Gastrocnemius medialis (tissue), 4 donors: ENCODE data around the gene ADCY7.

Experiments used
- POLR2A ChIP-seq, 2 donors: fragments of 450-650 bp; IDR thresholded peaks; one replicate each; pipeline ENCODE4 v1.6.1; 2017; ENCODE audit warnings: antibody characterized with exemption in 2 of 2, mild to moderate bottlenecking in 2 of 2, moderate library complexity in 2 of 2
- TF ChIP-seq, protein P1 (sequence below), 5 experiments: fragments of 450-650 bp in 3 of 5; fragments of 200-600 bp in 2 of 5; sonication (generic) in 2 of 5; IDR thresholded peaks in 4 of 5; conservative IDR thresholded peaks in 1 of 5; 1 replicate in 4 of 5; 2 replicates in 1 of 5; pipeline ENCODE4 v1.5.1; 2016 to 2019; ENCODE audit warnings: antibody characterized with exemption in 5 of 5, mild to moderate bottlenecking in 3 of 5, moderate library complexity in 3 of 5

- TF ChIP-seq, protein P1, sequence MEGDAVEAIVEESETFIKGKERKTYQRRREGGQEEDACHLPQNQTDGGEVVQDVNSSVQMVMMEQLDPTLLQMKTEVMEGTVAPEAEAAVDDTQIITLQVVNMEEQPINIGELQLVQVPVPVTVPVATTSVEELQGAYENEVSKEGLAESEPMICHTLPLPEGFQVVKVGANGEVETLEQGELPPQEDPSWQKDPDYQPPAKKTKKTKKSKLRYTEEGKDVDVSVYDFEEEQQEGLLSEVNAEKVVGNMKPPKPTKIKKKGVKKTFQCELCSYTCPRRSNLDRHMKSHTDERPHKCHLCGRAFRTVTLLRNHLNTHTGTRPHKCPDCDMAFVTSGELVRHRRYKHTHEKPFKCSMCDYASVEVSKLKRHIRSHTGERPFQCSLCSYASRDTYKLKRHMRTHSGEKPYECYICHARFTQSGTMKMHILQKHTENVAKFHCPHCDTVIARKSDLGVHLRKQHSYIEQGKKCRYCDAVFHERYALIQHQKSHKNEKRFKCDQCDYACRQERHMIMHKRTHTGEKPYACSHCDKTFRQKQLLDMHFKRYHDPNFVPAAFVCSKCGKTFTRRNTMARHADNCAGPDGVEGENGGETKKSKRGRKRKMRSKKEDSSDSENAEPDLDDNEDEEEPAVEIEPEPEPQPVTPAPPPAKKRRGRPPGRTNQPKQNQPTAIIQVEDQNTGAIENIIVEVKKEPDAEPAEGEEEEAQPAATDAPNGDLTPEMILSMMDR (IDR thresholded peaks at IDR 0.05 in 4 of 5, conservative IDR thresholded peaks at IDR 0.05 in 1 of 5): no peak
- TF ChIP-seq POLR2A (IDR thresholded peaks at IDR 0.05): no peak
Measured at GRCh38 chr16:50275098-50275415, 8.7 kb downstream of the ADCY7 start.
